DMS 273 (cell line): ENCODE measurements around the gene RBMX2.
"Not testable (repeated sequence)": the region's sequence is repeated elsewhere in the genome, so short reads cannot be mapped to it uniquely, and the experiment has no call there.

Experiments used
- DNase-seq: peaks from one replicate; lab custom pipeline; 2025; ENCODE audit not compliant: unreplicated experiment; lab: John Stamatoyannopoulos, UW

Gene RBMX2

DNA sequence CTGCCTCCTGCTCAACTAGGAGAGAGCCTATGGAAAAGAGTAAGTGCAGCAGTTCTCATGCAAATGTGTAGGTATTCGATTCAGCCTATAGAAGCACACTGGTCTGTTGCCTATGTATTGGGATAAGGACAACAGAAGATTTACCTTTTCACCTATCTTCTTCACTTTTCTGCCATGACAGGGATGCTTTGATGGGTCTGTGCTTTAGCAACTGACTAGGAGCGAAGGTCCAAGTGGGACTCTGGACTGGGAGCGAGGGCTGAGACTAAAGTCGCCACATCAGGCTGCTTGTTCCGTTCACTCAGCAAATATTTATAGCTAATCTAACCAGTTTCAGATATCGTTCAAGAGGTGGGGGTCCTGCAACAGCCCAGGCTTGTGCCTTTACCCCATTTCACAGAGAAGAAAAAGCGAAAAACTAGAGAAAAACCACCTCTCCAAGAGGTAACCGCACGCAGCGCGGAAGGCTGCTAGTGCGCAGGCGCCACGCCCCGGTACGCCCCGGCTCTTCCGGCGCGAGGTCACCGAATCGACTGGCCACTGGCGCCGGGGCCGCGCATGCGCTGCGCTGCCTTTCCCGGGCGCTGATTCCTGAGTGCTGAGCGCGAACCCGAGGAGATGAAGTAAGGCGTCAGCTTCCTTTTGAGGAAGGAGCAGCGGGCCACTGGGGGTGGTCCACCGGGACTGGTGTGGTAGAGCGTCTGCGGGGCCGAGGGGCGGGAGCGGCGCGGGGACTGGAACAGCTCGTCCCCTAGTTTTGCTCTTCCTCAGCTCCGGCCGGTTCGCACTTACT lies at the start of gene RBMX2:
Gene RBMX2, plus strand, starts transcription at position 573 of the 793 bp plus-strand sequence. Its CDS starts 46 bp downstream, at position 619.
- DNase-seq = peak; percentile 90

DNA sequence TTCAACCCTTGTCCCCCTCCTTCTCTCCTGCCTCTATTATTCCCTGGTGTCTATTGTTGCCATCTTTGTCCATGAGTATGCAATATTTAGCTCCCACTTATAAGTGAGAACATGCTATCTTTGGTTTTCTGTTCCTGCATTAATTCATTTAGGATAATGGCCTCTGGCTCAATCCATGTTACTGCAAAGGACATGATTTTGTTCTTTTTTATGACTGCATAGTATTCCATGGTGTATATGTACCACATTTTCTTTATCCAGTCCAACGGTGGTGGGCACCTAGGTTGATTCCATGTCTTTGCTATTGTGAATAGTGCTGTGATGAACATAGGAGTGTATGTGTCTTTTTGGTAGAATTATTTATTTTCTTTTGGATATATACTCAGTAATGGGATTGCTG lies 49.7 kb upstream of the RBMX2 start:
- DNase-seq = not testable (repeated sequence)

DNA sequence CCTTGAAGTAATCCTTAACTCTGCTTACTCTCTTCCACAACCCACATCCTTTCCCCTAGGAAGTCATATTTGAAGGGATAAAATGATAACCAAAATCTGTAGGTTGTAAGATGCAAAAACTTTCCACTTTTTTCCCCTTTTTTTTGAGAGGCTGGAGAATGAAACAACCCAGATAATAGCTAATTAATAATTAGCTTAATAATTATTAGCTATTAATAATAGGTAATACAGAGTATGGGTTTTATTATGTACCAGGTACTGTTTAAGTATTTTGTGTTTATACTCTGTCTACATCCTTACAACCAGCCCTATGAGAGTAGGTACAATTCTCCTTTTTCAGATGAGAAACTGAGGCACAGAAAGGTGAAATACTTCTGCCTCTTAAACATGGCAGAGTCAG lies 25.7 kb upstream of the RBMX2 start:
- DNase-seq = no peak

GRCh38 chrX:130378024-130378669 lies 23.6 kb upstream of the RBMX2 start:
- DNase-seq = peak; percentile 79

DNA sequence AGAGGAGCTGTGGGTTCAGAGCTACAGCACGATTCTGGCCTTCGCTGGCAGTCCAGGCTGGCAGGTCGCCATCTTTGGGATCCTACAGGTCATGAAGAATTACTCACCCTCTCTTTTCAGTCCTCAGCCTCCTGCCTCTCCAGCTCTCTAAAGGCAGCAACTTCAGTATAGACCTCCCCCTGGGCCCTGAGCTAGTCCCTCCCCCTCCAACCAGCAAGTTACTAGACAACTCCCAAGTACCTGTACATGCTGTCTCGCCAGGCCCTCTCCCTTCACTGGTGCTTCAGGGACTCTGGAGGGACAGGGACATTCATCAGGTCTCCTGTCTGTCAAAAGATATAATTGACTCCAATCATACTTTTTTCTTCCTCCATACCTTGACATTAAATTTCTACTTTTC lies 16.3 kb upstream of the RBMX2 start, which contains the start of gene GPR119:
Gene GPR119, minus strand, starts transcription at position 155 of the 400 bp plus-strand sequence. CDS start 227 bp downstream, outside the sequence.
- DNase-seq = no peak

- no peak for DNase-seq
These were observed 15.4 kb upstream of the RBMX2 start for GRCh38 chrX:130386408-130386808.

- peak; percentile 83 for DNase-seq
These were observed 8.2 kb upstream of the RBMX2 start for GRCh38 chrX:130393451-130394074.

- peak; percentile 41 for DNase-seq
These were observed 6.4 kb upstream of the RBMX2 start for GRCh38 chrX:130395341-130395740.

GRCh38 chrX:130402208-130402684 lies 459 bp downstream of the RBMX2 start:
- DNase-seq = no peak

GRCh38 chrX:130413415-130413814 lies 11.6 kb downstream of the RBMX2 start:
- no peak for DNase-seq

GRCh38 chrX:130414800-130415199 lies 13.0 kb downstream of the RBMX2 start:
- DNase-seq = no peak

GRCh38 chrX:130415201-130415600 lies 13.4 kb downstream of the RBMX2 start:
- DNase-seq = no peak

- no peak for DNase-seq
These were observed 15.0 kb downstream of the RBMX2 start for GRCh38 chrX:130416785-130417184.

DNA sequence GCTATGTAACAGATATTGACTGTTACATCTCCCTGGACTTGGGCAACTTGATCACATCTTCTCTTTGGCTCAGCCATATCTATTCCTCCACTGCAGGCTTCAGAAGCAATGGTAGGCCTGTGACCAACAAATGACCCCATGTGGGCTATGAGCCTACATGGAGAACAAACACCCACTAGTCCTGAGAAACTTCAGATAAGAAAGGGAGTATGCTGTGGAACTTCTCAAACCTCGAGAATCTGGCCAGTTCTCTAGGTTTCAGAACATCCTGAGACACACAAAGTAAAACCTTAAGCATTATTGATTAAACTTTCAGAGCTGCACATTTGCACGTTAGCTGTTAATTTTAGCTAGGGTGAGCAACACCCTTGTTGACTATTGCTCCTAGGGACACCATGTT lies 16.3 kb downstream of the RBMX2 start:
- no peak for DNase-seq

- no peak for DNase-seq
These were observed 17.0 kb downstream of the RBMX2 start for GRCh38 chrX:130418740-130419139.

DNA sequence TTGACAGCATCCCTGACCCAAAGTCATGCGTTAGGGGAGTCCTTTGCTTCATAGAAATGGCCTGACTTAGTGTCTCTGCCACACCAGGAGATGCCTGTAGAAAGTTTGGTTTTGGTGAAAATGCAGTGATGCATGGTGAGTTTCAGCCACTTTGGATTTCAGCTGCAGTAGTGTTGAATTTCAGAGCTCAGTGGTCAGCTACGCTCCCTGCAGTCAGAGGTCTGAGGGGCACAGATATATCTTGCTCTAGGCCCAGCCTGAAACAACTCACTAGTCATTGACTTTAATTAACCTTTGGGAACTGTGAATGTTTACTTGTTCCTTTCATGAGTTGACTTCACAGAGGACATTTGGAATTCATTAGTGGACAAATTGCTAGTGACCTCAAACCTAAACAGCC lies 17.5 kb downstream of the RBMX2 start:
- DNase-seq = no peak

DNA sequence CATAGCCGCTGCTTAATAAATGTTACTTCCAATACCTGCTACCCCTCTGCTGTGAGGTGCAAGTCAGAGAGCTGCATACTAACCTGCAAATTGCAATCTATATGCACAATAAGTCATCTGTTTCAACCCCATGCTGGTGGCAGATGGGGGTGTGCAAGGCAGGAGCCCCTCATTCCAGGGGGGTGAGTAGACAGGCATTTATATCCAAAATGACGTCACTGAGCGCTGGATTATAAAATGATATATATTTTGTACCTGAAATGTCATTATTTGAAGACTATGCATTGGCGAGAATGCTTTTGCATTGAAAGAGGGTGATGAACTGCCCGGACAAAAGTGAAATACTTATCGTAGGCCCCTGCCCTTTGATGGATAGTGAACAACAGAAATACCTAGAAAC lies 24.7 kb downstream of the RBMX2 start:
- DNase-seq = no peak

GRCh38 chrX:130429236-130429635 lies 27.4 kb downstream of the RBMX2 start:
- DNase-seq = not testable (repeated sequence)

DNA sequence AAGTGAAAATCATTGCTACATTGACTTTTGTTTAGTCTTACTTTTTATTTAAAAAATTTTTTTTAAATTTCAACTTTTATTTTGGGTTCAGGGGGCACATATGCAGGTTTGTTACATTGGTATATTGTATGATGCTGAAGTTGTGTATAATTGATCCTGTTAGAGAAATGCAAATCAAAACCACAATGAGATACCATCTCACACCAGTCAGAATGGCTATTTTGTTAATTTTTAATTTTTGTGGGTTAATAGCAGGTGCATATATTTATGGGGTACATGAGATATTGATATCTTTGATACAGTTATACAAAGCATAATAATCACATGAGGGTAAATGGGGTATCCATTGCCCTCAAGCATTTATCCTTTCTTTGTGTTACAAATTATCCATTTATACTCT lies 34.1 kb downstream of the RBMX2 start:
- no peak for DNase-seq

DNA sequence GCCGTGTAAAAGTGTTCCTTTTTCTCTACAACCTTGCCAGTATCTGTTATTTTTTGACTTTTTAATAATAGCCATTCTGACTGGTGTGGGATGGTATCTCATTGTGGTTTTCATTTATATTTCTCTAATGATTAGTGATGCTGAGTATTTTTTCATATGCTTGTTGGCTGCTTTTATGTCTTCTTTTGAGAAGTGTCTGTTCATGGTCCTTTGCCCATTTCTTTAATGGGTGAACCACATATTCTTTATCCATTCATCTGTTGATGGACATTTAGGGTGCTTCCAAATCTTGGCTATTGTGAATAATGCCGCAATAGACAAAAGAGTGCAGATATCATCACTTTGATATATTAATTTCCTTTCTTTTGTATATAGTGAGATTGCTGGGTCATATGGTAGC lies 36.2 kb downstream of the RBMX2 start:
- DNase-seq = not testable (repeated sequence)

DNA sequence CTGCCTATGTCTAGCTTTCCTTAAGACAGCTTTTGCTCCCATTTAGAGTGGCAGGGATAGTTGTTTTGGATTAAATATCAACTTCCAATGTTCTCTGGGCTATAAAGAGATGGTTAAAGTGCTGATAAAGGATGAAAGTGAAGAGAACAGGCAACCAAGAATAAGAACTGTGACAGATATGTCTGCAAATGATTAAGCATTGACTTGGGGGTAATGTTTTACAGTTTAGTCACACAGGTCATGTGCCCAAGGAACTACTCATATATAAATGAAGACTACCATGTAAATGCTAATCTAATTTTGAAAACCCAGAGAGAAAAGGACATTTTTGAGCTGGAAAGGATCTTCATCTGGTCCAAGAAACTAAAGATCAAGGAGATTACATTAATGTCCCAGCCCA lies 42.1 kb downstream of the RBMX2 start:
- no peak for DNase-seq
